ENCODE measurements around the gene TIMP2.
"Not testable (repeated sequence)": the region's sequence is repeated elsewhere in the genome, so short reads cannot be mapped to it uniquely, and the experiment has no call there.

DNA sequence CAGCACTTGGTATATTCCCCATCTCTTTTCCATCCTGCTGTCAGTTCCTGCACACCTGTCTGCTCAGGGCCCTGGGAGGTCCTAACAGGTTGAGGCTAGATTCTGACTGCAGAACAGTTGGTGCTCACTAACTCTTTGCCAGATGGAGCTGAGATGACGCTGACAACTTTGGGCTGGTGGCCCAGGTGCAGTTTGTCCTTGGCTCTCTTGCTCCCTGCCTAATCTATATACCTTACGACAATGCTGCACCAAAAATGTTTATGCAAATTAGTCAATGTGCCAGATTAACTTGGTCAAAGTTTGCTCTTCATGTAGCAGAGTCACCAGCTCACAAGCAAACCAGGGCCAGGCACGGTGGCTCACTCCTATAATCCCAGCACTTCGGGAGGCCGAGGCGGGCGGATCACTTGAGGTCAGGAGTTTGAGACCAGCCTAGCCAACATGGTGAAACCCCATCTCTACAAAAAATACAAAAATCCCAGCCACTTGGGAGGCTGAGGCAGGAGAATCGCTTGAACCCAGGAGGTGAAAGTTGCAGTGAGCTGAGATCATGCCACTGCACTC, 48.2 kb downstream of the TIMP2 start:
- TF ChIP-seq, protein P1, sequence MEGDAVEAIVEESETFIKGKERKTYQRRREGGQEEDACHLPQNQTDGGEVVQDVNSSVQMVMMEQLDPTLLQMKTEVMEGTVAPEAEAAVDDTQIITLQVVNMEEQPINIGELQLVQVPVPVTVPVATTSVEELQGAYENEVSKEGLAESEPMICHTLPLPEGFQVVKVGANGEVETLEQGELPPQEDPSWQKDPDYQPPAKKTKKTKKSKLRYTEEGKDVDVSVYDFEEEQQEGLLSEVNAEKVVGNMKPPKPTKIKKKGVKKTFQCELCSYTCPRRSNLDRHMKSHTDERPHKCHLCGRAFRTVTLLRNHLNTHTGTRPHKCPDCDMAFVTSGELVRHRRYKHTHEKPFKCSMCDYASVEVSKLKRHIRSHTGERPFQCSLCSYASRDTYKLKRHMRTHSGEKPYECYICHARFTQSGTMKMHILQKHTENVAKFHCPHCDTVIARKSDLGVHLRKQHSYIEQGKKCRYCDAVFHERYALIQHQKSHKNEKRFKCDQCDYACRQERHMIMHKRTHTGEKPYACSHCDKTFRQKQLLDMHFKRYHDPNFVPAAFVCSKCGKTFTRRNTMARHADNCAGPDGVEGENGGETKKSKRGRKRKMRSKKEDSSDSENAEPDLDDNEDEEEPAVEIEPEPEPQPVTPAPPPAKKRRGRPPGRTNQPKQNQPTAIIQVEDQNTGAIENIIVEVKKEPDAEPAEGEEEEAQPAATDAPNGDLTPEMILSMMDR (conservative IDR thresholded peaks at IDR 0.05), result not testable (repeated sequence)
- TF ChIP-seq EZH2 (IDR thresholded peaks at IDR 0.05; ENCODE audit: low read depth), result not testable (repeated sequence)
